Progenitor cell of endocrine pancreas (in vitro differentiated cells): ENCODE measurements around the gene MRPL38. TPM values are rescaled to one million over a fixed set of nuclear protein-coding genes. Genes with fewer than 3 reads are reported as not detected.

Experiments used
- DNase-seq: peaks from one replicate; pipeline ENCODE4 v3.0.0; 2021; ENCODE audit warnings: low spot score; ENCODE audit not compliant: unreplicated experiment
- H3K27ac Mint-ChIP-seq: 2 replicates; pipeline ENCODE4 v1.8.0; 2021; ENCODE audit warnings: mild to moderate bottlenecking, moderate library complexity, mixed read lengths
- H3K27me3 Mint-ChIP-seq: 2 replicates; pipeline ENCODE4 v1.8.0; 2021; ENCODE audit warnings: mixed read lengths
- H3K36me3 Mint-ChIP-seq: 2 replicates; pipeline ENCODE4 v1.8.0; 2022; ENCODE audit warnings: mixed read lengths; ENCODE audit not compliant: insufficient read depth
- H3K4me1 Mint-ChIP-seq: 2 replicates; pipeline ENCODE4 v1.8.0; 2021; ENCODE audit warnings: low read depth, mixed read lengths
- H3K4me3 Mint-ChIP-seq: 2 replicates; pipeline ENCODE4 v1.8.0; 2021; ENCODE audit warnings: low read depth, mild to moderate bottlenecking, moderate library complexity, mixed read lengths
- H3K9me3 Mint-ChIP-seq: 2 replicates; pipeline ENCODE4 v1.8.0; 2021; ENCODE audit warnings: low read depth, mixed read lengths
- total RNA-seq: library from RNA; stranded (reverse); gene quantifications from 2 replicates; pipeline ENCODE4 v1.2.1, GENCODE V29; 2021
- TF ChIP-seq, protein P1 (sequence below): fragments of 200-600 bp; sonication (generic); IDR thresholded peaks from one replicate; pipeline ENCODE4 v1.5.0; 2021; ENCODE audit warnings: antibody characterized with exemption, mild to moderate bottlenecking; ENCODE audit not compliant: unreplicated experiment

The MRPL38 gene
- total RNA-seq, 1 donor from 2014 or later = 82.7 TPM

DNA sequence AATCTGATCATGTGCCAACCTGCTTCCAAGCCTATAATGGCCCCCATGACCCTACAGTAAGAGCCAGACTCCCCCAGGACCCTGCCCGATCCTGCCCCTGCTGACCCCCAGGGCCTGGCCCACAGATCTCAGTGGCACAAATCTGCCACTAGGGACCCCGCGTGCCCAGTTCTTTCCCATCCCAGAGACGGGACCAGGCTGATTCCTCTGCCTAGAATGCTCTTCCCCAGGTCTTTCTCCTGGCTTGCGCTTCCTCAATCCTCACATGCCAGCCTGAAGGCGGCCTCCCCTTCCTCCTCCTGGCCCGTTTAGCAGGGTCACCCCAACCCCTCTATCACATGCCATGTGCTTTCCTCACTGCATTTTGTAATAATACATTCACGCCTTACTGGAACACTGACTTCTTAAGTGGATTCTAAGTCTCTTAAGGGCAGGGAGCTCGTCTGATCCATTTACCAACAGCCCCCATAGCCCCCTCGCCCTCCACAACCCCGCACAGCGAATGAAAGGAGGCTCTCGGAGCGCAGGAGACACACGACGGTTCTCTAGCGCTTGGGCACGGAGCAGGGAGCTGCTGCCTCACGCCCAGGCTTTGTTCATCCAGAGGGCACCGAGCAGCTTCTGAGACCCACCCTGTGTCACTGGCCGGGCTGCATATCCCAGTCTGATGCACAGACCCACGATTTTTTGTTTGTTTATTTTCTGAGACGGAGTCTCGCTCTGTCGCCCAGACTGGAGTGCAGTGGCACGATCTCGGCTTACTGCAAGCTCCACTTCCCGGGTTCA is 9.1 kb downstream of the MRPL38 start:
- H3K36me3 Mint-ChIP-seq = no peaks in the 10 kb centered on the region
- peaks cover 8% of the 10 kb centered on the region for H3K4me1 Mint-ChIP-seq
- DNase-seq = no peak
- TF ChIP-seq, protein P1, sequence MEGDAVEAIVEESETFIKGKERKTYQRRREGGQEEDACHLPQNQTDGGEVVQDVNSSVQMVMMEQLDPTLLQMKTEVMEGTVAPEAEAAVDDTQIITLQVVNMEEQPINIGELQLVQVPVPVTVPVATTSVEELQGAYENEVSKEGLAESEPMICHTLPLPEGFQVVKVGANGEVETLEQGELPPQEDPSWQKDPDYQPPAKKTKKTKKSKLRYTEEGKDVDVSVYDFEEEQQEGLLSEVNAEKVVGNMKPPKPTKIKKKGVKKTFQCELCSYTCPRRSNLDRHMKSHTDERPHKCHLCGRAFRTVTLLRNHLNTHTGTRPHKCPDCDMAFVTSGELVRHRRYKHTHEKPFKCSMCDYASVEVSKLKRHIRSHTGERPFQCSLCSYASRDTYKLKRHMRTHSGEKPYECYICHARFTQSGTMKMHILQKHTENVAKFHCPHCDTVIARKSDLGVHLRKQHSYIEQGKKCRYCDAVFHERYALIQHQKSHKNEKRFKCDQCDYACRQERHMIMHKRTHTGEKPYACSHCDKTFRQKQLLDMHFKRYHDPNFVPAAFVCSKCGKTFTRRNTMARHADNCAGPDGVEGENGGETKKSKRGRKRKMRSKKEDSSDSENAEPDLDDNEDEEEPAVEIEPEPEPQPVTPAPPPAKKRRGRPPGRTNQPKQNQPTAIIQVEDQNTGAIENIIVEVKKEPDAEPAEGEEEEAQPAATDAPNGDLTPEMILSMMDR = peak; percentile 42
- H3K4me3 Mint-ChIP-seq = peak overlapping the region; percentile 73
- H3K27ac Mint-ChIP-seq = peak overlapping the region; percentile 67
- H3K27me3 Mint-ChIP-seq = peaks cover 11% of the 10 kb centered on the region
- no peaks in the 10 kb centered on the region for H3K9me3 Mint-ChIP-seq

DNA sequence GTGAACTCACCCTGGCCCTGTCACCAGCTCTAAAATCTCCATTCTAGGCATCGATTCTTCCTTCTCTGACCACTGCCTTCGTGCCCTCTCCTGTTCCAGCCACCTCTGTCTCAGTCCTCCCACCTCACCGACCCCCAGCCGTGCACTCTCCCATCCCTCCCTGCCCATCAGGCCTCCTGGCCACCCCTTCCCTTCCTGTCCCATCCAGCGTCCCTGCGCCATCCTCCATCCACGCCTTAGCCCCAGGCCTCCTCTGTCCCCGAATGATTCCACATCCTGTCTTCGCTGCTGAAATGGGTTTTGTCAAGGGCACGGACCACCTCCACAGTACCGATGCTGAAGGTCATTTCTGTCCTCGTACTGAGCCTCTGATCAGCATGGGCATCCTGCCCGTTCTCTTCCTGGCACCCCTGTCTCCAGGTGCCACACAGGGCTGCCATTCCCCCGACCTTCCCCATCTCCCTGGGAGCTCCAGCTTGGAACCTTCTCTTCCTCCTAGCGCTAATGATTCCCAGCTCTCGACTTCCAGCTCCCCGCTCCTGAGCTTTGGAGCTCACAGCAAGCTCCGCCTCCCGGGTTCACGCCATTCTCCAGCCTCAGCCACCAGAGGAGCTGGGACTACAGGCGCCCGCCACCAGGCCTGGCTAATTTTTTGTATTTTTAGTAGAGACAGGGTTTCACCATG is 10.5 kb downstream of the MRPL38 start:
- no peak overlapping the region for H3K4me3 Mint-ChIP-seq
- H3K4me1 Mint-ChIP-seq = peaks cover 8% of the 10 kb centered on the region
- DNase-seq = no peak
- H3K27me3 Mint-ChIP-seq = peaks cover 11% of the 10 kb centered on the region
- no peaks in the 10 kb centered on the region for H3K9me3 Mint-ChIP-seq
- H3K36me3 Mint-ChIP-seq = no peaks in the 10 kb centered on the region
- H3K27ac Mint-ChIP-seq = peak overlapping the region; percentile 87
- TF ChIP-seq, protein P1 = no peak

DNA sequence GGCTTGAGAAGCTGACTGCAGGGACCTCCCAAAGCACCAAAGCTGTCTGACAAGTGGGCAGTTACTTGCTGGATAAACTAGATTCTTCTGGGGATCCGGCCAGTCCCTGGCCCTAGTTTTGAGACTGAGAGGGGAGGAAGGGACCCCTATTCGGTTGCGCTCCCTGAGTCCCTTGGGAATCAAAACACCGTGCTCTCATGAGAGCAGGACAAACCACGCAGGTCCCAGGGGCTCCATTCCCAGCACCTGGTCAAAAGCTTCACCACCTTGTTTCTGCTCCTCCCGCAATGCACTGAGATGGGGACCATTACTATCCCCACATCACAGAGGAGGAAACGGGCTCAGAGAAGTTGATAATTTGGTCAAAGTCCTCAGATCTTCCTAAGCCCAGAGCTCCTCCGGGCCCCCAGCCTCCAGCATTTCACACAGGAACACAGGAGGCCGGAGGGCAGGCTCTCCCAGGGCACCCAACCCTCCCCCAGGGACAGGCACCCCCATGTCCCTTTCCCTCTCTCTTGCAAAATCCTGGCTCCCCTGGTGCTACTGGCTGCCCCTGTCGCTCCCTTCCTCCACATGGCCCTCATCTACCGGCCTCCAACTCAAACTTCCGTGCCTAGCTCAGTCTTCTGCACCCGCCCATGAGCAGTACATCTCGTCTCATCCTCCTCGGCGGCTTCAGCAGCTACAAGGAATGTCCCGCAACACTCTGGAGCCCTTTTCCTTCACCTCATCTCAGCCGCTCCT is 11.2 kb downstream of the MRPL38 start:
- H3K36me3 Mint-ChIP-seq = no peaks in the 10 kb centered on the region
- H3K27ac Mint-ChIP-seq = no peak overlapping the region
- H3K27me3 Mint-ChIP-seq = peaks cover 11% of the 10 kb centered on the region
- H3K4me1 Mint-ChIP-seq = peaks cover 8% of the 10 kb centered on the region
- TF ChIP-seq, protein P1 = no peak
- no peak for DNase-seq
- no peaks in the 10 kb centered on the region for H3K9me3 Mint-ChIP-seq
- no peak overlapping the region for H3K4me3 Mint-ChIP-seq

DNA sequence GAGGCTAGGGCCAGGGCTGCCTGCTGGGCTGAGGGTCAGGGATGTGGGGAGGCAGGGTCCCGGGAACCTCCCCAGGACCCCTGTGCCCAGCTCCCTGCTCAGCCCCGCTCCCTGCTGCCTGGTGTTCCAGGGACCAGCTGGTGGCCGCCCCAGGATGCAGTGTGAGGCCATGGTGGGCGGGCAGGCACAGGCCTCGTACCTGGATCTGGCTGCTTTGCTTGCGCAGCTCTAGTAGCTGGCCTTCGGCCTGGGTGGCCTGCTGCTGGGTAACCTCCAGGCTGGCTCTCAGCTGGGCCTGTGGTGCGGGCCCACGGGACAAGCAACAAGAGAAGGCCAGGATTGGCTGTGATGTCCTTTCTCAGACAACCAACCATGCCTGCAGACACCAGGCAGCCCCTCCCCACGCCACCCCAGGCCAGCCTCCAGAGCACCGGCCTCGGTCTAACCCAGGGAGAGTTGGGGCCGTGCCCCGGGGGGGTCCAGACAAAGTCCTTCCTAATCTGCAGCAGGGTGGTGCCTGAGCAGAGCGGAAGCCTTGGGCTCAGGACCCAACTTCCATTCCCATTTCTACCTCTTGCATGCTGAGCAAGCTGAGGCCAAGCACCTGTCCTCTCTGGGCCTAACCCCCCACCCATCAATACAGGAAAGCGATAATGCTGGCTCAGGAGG is 12.0 kb downstream of the MRPL38 start:
- TF ChIP-seq, protein P1 = no peak
- no peak for DNase-seq
- H3K27ac Mint-ChIP-seq = no peak overlapping the region
- H3K4me1 Mint-ChIP-seq = peaks cover 8% of the 10 kb centered on the region
- H3K27me3 Mint-ChIP-seq = peaks cover 11% of the 10 kb centered on the region
- H3K4me3 Mint-ChIP-seq = no peak overlapping the region
- H3K36me3 Mint-ChIP-seq = no peaks in the 10 kb centered on the region
- H3K9me3 Mint-ChIP-seq = no peaks in the 10 kb centered on the region
